Measurements from ENCODE around the gene ADAMTSL3. TPM values are rescaled to one million over a fixed set of nuclear protein-coding genes. Genes with fewer than 3 reads are reported as not detected.
"Not testable (repeated sequence)": the region's sequence is repeated elsewhere in the genome, so short reads cannot be mapped to it uniquely, and the experiment has no call there.

The ADAMTSL3 gene
- total RNA-seq, 1 donor from 2014 or later, result 17.8 TPM

DNA sequence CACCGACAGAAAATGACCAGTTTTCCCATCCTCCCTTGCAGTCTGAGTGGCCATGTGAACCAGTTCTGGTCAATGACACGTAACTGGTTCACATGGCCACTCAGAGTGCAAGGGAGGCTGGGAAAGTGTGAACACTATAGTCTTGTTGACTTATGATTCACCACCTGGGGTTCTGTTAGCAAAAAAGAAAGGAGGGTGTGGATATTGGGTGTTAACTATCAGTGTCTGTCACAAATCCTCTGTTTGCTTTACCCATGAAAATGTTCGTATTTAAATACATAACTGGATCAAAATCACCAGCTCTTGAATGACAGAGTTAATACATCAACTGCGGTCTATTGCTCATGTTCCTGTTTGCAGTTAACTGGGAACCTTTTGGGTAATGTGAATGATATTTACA lies 92.3 kb downstream of the ADAMTSL3 start:
- ATAC-seq (no peak), DNase-seq (ENCODE audit: low spot score) (no peak)

DNA sequence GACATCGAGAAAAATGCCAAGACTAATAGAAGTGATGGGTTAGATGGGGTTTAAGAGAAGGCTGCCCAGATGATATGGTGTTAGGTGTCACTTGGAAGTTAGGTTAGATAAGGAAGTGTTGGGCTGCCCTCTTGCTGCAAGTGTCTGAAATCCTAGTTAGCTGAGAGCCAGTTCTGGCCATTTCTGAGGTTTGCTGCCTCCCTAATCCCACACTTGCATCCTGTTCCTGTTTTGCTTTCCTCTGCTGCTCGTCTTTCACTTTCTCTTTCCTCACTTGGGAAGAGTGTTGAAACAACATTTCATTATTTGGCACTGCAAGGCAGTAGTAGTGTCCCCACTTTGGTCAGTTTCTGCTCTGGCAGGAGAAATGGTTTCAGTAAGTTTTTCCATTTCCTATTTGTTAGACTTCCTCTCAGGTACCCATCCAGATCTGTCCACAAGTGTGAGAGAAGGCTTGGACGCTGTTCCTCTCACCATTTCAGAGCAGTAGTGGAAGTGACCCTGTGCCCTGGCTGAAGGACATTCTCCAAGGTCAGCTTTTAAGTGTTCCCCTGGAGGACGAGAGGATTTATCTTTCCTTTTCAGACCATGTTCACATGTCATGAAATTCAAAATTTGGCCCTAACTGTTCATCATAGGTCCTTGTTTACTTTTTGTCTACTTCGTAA lies 93.3 kb downstream of the ADAMTSL3 start:
- ATAC-seq (peak; percentile 93), DNase-seq (ENCODE audit: low spot score) (no peak)

DNA sequence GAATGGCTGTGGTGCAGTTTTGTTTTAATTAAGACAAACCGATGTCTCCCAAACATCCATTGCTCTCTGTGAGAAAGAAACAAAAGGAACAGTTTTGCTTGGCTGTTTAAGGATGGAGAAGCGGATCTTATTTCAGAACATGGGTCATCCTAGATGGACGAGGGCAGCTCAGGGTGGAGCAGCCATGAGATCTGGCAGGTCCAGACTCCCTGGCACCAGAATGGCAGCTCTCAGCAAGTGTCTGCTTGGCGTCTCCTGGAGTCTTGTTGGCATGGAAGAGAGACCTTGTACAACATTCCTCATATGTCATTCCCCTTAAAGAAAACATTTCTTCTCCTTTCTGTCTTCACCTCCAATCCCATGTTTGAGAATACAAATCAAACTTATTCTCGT lies 93.8 kb downstream of the ADAMTSL3 start:
- ATAC-seq, result no peak
- DNase-seq (ENCODE audit: low spot score), result no peak

DNA sequence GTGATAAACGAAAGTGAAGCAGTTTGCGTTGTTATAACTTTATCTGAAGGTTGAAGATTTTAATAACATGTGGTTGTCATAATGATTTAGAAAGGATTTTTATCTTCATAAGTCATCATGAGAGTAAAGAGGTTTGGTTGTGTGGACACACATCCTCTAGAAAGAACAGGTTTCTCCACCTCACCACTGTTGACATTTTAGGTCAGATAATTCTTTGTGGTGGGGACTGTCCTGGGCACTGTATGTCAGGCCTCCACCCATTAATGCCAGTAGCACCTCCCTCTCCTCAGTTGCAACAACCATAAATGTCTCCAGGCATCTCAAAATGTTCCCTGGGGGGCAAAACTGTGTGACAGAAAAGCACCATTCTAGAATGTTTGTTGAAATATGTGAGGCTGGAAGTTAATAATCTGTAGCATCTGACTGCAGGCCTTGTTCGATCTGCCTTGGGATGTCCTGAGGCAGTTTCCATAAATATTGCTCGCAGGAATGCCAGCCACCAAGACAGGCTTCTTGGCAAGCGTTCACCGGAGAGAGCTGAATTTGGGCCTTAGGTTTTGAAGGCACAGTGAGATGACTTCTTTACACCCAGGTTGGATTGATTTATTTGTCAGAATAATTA lies 100.1 kb downstream of the ADAMTSL3 start:
- ATAC-seq (no peak), DNase-seq (ENCODE audit: low spot score) (no peak)

DNA sequence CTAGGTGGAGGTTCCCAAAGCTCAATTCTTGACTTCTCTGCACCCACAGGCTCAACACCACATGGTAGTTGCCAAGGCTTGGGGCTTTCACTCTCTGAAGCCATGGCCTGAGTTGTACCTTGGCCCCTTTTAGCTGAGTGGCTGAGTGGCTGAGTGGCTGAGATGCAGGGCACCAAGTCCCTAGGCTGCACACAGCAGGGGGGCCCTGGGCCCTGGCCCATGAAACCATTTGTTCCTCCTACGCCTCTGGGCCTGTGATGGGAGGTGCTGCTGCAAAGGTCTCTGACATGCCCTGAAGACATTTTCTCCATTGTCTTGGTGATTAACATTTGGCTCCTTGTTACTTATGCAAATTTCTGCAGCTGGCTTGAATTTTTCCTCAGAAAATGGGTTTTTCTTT lies 103.4 kb downstream of the ADAMTSL3 start:
- DNase-seq (ENCODE audit: low spot score); ATAC-seq: not testable (repeated sequence)

DNA sequence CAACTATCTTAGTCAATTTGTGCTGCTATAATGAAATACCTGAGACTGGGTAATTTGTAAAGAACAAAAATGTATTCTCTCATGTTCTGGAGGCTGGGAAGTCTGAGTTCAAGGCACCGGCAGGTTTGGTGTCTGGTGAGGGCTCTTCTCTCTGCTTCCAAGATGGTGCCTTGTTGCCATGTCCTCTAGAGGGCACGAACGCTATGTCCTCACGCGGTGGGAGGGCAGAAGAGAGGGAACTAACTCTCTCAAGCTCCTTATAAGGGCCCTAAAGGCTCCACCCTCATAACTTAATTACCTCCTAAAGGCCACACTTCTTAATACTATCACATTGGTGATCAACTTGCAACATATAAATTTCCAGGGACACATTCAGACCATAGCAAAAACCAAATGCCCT lies 108.4 kb downstream of the ADAMTSL3 start:
- ATAC-seq, result no peak
- DNase-seq (ENCODE audit: low spot score), result no peak

DNA sequence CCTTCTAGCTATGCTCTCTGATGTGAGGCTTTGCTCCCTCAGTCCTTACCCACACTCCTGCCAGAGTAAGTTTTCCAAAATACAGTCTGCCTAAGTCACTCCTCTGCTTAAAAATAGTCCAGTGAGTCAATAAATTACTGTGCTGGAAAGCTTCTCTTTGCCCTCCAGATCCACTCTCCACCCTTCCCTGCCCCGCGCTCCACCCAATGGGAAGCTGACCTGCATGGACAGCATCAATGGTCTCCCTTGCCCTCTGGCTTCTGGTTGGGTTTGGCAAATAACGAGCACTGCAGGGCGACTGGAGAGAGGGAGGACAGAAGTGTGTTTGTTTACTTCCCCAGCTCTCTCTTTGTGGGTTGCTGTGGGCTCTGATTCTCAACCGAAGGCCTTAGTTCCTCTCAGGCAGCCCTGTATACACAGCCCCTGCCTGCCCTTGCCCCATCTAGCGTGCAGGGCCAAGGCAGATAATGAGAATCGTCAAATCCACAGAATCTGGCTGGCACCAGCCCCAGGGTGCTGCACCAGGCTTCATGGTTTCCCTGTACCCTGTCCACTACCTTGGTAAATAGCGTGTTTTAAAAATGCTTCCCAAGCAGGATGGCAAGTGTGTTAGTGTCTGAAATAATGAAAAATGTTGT lies 110.4 kb downstream of the ADAMTSL3 start:
- DNase-seq (ENCODE audit: low spot score) (no peak), ATAC-seq (peak; percentile 11)

DNA sequence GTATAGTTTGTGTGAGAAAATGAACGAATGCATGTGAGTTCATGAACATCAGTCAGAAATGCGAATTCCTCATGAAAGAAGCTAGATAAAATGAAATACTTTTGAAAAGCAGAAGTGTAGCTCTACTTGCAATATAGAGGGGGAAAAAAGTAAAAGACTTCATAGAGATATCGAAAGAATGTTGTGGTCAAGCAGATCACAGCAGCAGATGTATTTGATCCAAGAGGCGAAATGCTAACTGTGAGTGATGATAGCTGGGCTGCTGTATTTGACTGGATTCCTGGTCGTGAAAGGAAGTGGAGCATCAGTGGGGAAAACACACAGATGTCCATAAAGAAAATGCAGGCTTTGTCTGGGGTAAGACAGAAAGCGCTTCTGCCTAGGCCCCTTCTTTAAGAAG lies 112.4 kb downstream of the ADAMTSL3 start:
- DNase-seq (ENCODE audit: low spot score), result no peak
- no peak for ATAC-seq

DNA sequence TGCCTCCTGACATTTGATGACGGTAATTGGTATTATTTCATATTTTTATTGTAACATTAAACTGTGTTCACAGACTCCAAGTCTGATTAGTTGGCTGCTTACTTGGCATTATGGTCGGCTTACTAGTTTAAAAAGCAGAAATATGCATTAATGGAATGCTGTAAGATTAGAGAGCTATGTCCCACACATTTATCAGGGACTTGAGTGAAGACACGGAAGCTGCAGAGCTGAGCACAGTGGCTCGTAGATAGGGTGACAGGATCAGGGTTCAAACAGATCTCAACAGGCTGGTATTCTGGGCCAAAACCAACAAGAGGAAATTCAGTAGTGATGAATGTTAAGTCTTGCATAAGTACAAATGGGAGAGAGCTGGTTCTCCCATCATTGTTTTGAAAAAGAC lies 113.8 kb downstream of the ADAMTSL3 start:
- ATAC-seq (peak; percentile 68), DNase-seq (ENCODE audit: low spot score) (no peak)

DNA sequence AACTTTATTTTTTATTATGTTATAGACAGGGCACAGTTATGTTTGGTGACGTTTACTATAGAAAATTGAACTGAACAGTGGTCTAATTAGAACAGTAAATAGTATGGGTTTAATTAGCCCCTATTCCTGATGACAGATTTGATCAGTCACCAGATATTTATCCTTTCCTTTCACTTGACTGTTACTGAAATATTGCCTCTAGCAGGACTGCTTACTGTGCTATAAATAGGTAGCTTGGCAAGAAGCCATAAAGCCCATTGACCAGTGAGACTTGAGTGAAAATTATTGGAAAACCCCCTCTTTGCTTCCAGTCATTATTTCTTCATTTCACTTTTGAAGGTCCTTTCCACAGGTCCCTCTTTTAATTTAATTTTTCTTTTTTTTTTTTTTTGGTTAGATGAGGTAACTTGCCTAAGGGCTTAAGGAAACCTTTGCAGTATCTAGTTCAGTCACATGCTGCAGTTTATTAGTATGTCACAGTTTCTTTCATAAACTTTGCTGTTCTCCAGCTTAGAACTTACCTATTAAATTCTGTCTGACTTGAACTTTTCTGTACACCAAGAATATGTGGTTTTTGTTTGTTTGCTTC lies 115.6 kb downstream of the ADAMTSL3 start:
- no peak for DNase-seq (ENCODE audit: low spot score)
- ATAC-seq, result no peak

DNA sequence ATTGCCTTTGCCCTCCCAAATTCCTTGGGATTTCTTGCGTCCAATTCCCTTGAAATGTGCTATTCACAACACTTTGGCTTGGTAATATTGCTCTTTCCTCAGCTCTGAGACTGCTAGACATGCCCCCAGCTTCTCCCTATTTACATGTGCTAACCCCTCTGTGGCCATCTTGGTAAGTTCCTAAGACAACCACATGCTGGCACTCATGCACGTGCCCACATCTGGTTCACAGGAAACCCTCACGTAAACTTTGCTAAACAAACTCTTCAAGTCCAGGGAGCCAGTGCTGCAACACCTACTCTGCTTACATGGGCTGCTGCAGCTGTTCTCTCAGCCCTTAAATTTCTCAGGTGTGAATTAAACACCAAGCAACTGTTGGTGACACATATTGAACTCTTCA lies 121.8 kb downstream of the ADAMTSL3 start:
- DNase-seq (ENCODE audit: low spot score) (no peak), ATAC-seq (no peak)

DNA sequence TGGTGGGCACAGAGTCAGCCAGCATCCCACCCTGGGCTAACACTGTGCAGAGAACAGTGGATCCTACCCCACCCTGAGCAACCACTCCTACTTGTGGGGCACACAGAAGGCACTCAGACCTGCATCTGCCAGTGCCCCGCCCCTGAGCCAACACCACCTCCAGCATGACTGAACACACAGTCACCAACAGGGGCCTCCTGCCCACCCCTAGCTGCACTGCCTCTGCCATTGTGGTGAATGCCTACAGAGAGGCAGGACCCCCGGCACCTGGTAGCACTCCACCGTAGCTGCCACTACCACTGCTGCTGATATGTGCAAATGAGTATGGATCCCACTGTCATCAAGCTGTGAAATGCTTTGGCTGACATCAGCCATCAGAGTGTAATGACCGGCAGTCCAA lies 123.1 kb downstream of the ADAMTSL3 start:
- DNase-seq (ENCODE audit: low spot score) (no peak), ATAC-seq (no peak)

DNA sequence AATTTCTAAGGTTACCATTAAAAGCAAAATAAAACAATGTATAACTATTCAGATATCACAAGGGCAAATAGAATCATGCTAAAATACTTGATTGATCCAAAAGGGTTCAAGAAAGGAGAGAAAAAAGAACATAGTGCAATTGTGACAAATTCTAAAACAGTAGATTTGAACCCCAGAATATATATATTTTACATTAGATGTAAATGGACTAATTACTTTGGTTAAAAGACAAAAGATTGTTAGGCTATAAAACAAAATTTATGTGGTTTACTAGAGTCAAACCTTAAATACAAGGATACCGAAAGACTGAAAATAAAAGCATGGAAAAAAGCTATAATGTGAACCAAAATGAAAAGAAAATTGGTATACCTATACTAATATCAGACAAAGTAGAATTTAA lies 129.3 kb downstream of the ADAMTSL3 start:
- DNase-seq (ENCODE audit: low spot score), result no peak
- ATAC-seq, result no peak

DNA sequence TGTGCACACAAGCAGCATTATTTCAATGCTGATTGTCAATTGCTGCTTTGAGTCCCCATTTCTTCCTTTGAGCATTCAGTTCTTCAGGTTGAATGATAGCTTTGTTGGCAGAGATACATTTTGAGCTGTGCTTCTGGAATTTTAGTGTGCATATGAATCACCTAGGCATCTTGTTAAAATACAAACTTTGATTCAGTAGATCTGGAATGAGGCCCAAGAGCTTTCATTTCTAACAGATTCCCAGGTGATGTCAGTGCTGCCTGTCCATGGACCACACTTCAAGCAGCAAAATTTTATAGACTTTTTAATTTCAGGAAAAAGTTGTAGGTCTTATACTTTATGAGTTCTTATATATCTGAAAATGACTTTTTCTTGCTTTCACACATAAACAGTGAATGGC lies 131.1 kb downstream of the ADAMTSL3 start:
- no peak for DNase-seq (ENCODE audit: low spot score)
- ATAC-seq, result no peak

DNA sequence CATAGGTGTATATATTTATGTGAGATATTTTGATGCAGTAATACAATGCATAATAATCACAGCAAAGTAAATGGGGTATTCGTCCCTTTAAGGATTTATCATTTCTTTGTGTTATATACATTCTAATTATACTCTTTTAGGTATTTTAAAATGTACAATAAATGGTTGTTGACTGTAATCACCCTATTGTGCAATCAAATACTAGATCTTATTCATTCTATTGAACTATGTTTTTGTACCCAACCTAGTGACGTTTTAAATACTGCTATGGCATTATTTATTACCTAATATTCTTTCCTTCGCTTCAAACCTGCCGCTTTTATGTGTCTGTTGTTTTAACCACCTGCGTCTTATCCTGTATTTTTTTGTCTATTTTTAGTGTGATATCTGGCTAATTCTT lies 132.4 kb downstream of the ADAMTSL3 start:
- no peak for ATAC-seq
- DNase-seq (ENCODE audit: low spot score), result no peak

DNA sequence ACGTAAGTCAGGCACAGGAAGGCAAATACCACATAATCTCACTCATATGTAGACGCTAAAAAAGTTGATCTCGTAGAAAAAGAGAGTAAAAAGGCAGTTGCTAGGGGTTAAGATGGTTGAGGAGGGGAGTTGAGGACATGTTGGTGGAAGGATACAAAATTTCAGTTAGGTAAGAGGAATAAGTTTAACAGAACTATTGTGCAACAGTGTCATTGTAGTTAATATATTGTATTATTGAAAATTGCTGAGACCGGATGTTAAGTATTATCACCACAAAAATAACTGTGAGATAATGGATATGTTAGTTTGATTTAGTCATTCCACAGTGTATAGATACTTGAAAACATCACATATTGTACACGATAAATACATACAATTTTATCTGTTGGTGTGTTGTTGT lies 139.1 kb downstream of the ADAMTSL3 start:
- DNase-seq (ENCODE audit: low spot score) (no peak), ATAC-seq (no peak)

DNA sequence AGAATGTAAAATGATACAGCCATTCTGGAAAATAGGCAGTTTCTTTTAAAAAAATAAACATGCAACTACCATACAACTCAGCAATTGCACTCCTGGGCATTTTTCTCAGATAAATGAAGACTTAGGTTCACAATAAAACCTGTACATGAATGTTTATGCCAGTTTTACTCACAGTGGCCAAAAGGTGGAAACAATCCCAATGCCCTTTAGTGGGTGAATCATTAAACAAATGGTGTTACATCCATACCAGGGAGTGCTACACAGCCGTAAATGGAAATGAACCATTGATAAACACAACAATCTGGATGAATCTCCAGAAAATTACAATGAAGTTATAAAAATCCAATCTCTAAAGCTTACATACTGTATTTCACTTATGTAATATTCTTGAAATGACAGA lies 140.3 kb downstream of the ADAMTSL3 start:
- DNase-seq (ENCODE audit: low spot score) (no peak), ATAC-seq (no peak)

DNA sequence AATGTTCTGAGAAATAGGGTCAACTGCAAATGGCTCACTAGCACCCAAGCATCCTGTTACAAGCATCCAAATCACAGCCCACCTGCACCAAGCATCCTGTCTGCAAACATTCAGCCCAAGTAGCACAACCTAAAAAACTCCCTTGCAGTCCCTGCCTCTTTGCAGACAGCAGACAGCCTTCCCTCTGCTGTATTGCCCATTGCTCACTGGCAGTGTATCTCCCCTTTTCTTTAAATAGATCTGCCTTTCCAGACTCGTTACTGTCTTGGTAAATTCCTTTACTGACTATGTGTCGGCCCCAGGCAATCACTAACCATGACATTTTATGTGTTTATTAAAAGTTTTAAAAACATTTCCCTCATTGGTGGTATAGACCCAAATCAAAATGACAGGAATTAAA lies 155.4 kb downstream of the ADAMTSL3 start:
- ATAC-seq, result no peak
- no peak for DNase-seq (ENCODE audit: low spot score)

DNA sequence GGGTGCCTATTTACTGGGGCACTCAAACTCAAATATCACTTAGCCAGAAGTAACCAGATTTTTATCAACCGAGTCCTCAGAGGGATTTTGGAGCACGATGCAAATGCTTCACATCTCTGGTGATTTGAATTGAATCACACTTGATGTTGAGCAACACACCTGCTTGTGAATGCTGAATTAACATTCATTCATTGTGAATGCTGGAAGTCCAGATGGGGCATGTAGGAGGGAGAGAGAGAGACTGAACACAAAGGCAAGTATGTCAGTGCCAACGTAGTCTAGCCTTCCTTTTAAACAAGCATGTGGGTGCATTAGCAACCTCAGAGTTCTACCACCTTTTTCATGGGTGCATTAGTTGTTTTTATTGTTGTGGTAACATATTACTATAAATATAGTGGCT lies 156.2 kb downstream of the ADAMTSL3 start:
- DNase-seq (ENCODE audit: low spot score) (no peak), ATAC-seq (no peak)

DNA sequence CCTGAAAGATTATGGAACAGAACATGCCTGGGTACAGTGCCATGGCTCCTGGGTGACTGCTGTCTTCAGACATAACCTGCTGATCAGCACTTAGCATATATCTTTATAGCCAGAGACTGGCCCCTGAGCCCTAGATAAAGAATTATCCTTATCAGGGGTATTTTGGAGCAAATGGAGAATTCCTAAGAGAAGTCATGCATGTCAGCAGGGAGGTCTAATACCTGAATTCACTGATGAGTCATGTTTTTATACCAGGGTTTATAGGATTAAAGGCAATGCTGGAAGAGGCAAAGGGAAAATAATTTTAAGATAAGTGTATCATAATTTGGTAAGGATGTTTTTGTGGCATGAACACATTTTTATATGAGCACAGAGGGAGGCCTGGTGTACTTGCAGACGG lies 159.8 kb downstream of the ADAMTSL3 start:
- DNase-seq (ENCODE audit: low spot score) (no peak), ATAC-seq (no peak)

DNA sequence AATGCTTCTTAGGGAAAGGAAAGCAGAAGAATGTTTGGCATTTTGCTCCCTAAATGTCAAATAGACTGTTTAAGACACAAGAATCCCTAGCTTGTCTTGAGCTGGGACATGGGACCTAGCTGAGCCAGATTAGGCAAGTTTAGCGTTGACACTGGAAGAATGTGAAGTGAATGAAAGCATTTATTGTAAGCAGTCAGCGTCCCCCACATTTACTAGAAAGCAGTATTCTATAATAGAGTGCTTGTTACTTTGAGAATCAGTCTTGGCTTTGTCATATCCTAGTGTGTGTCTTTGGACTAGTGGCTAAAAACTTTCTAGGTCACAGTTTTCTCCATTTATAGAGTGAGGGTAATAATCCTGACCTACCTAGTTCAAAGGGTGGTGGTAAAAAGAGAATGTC lies 161.6 kb downstream of the ADAMTSL3 start:
- DNase-seq (ENCODE audit: low spot score) (no peak), ATAC-seq (no peak)

Measured in left lobe of liver (tissue), 2 donors.